SK-N-SH (cell line): ENCODE data around the gene S1PR1.
"Not testable (repeated sequence)": the region's sequence is repeated elsewhere in the genome, so short reads cannot be mapped to it uniquely, and the experiment has no call there.

Experiments
- CTCF ChIP-seq: fragments of 200-600 bp; sonication (generic); IDR thresholded peaks from 2 replicates; pipeline ENCODE4 v1.6.1; 2017; ENCODE audit warnings: antibody characterized with exemption, mild to moderate bottlenecking, moderate library complexity
- EZH2phosphoT487 ChIP-seq: fragments of 200-600 bp; sonication (generic); IDR thresholded peaks from 2 replicates; pipeline ENCODE4 v1.6.1; 2017; ENCODE audit warnings: low read depth, mixed run types, mild to moderate bottlenecking, antibody characterized with exemption, moderate library complexity, borderline replicate concordance
- POLR2AphosphoS5 ChIP-seq: IDR thresholded peaks from 2 replicates; pipeline ENCODE4 v1.6.1; 2012; ENCODE audit warnings: low read depth, low read length
- REST ChIP-seq: IDR thresholded peaks from 2 replicates; pipeline ENCODE4 v1.6.1; 2012; ENCODE audit warnings: mild to moderate bottlenecking, low read depth, low read length, moderate library complexity

DNA sequence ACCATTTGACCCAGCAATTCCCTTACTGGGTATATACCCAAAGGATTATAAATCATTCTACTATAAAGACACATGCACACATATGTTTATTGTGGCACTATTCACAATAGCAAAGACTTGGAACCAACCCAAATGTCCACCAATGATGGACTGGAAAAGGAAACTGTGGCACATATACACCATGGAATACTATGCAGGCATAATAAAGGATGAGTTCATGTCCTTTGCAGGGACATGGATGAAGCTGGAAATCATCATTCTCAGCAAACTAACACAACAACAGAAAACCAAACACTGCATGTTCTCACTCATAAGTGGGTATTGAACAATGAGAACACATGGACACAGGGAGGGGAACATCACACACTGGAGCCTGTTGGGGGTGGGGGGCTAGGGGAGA is 4.6 kb upstream of the S1PR1 start:
- not testable (repeated sequence) for TF ChIP-seq CTCF, POLR2AphosphoS5, EZH2phosphoT487, REST
